Upper lobe of right lung (tissue), 1 donor: Measurements from ENCODE around the gene RABGGTA. TPM values are rescaled to one million over a fixed set of nuclear protein-coding genes. Genes with fewer than 3 reads are reported as not detected.

Source experiments
- ATAC-seq: fragments of 200-7000 bp; cut with Tn5 transposase; one replicate; pipeline ENCODE4 v1.9.1; 2020; ENCODE audit warnings: mild to moderate bottlenecking, moderate library complexity
- DNase-seq: peaks from one replicate; pipeline ENCODE4 v3.0.0-alpha.2; 2020
- H3K27ac ChIP-seq: fragments of 200-600 bp; one replicate; pipeline ENCODE4 v1.8.0; 2022
- H3K27me3 ChIP-seq: fragments of 200-600 bp; one replicate; pipeline ENCODE4 v1.8.0; 2022; ENCODE audit warnings: mild to moderate bottlenecking
- H3K36me3 ChIP-seq: fragments of 200-600 bp; one replicate; pipeline ENCODE4 v1.8.0; 2022
- H3K4me1 ChIP-seq: fragments of 200-600 bp; one replicate; pipeline ENCODE4 v1.8.0; 2022
- H3K4me3 ChIP-seq: fragments of 200-600 bp; one replicate; pipeline ENCODE4 v1.8.0; 2022; ENCODE audit warnings: mild to moderate bottlenecking
- H3K9me3 ChIP-seq: fragments of 200-600 bp; one replicate; pipeline ENCODE4 v1.8.0; 2022
- CTCF ChIP-seq: fragments of 200-600 bp; IDR thresholded peaks from one replicate; pipeline ENCODE4 v1.8.0; 2022; ENCODE audit warnings: antibody characterized with exemption
- intact Hi-C: fragments of 100-400 bp; cut with DNase I; formaldehyde crosslinking; loops from one replicate; pipeline ENCODE4 v1.11.0; 2022
- total RNA-seq: library from RNA; stranded (reverse); fragmentation: NEBNext Ultra II Directional; extraction: Animal tissue kit (Norgen Biotek cat#: 25700); gene quantifications from one replicate; pipeline ENCODE4 v1.2.1, GENCODE V29; 2021
- donor health status: DM: no; HTN: yes; CAD: no; lungs with severe emphysema.

Gene RABGGTA
- total RNA-seq, 1 donor from 2014 or later = 50.3 TPM

GRCh38 chr14:24291446-24292117 lies 20.2 kb upstream of the RABGGTA start:
- no peaks in the 10 kb centered on the region for H3K9me3 ChIP-seq
- ATAC-seq = no peak
- no peaks in the 10 kb centered on the region for H3K27me3 ChIP-seq
- H3K36me3 ChIP-seq = peaks cover 66% of the 10 kb centered on the region
- no peak for TF ChIP-seq CTCF
- intact Hi-C loops = no loop called here
- H3K4me3 ChIP-seq = no peak overlapping the region
- no peak overlapping the region for H3K27ac ChIP-seq
- peaks cover 2% of the 10 kb centered on the region for H3K4me1 ChIP-seq
- DNase-seq = no peak

GRCh38 chr14:24290746-24291145 lies 19.3 kb upstream of the RABGGTA start:
- H3K27ac ChIP-seq = no peak overlapping the region
- H3K36me3 ChIP-seq = peaks cover 60% of the 10 kb centered on the region
- no peak for TF ChIP-seq CTCF
- intact Hi-C loops = no loop called here
- no peaks in the 10 kb centered on the region for H3K9me3 ChIP-seq
- DNase-seq (no peak), ATAC-seq (no peak)
- H3K27me3 ChIP-seq = no peaks in the 10 kb centered on the region
- no peaks in the 10 kb centered on the region for H3K4me1 ChIP-seq
- no peak overlapping the region for H3K4me3 ChIP-seq

GRCh38 chr14:24289649-24290280 lies 18.4 kb upstream of the RABGGTA start:
- DNase-seq = no peak
- no peak overlapping the region for H3K4me3 ChIP-seq
- no peak for TF ChIP-seq CTCF
- no peaks in the 10 kb centered on the region for H3K4me1 ChIP-seq
- intact Hi-C loops = no loop called here
- H3K27me3 ChIP-seq = no peaks in the 10 kb centered on the region
- H3K9me3 ChIP-seq = no peaks in the 10 kb centered on the region
- H3K36me3 ChIP-seq = peaks cover 50% of the 10 kb centered on the region
- H3K27ac ChIP-seq = no peak overlapping the region
- ATAC-seq = no peak

GRCh38 chr14:24286996-24287395 lies 15.6 kb upstream of the RABGGTA start:
- intact Hi-C loops = no loop called here
- H3K27ac ChIP-seq = no peak overlapping the region
- no peaks in the 10 kb centered on the region for H3K4me1 ChIP-seq
- no peak for ATAC-seq
- DNase-seq = no peak
- TF ChIP-seq CTCF = no peak
- peaks cover 29% of the 10 kb centered on the region for H3K36me3 ChIP-seq
- H3K9me3 ChIP-seq = no peaks in the 10 kb centered on the region
- no peak overlapping the region for H3K4me3 ChIP-seq
- H3K27me3 ChIP-seq = no peaks in the 10 kb centered on the region

- Histone ChIP-seq H3K4me1 (no peaks in the 10 kb centered on the region), H3K27ac (no peak overlapping the region), H3K4me3 (no peak overlapping the region), H3K36me3 (peaks cover 13% of the 10 kb centered on the region), H3K27me3 (no peaks in the 10 kb centered on the region), H3K9me3 (no peaks in the 10 kb centered on the region)
- ATAC-seq (no peak), DNase-seq (no peak)
- intact Hi-C loops = no loop called here
- TF ChIP-seq CTCF = no peak
Measured at GRCh38 chr14:24285351-24285750, 14.0 kb upstream of the RABGGTA start.
